Hepatocyte (in vitro differentiated cells): ENCODE measurements around the gene KCNQ4.

Experiments used
- CTCF ChIP-seq: fragments of 200-600 bp; sonication (generic); IDR thresholded peaks from 2 replicates; pipeline ENCODE4 v1.5.1; 2016; ENCODE audit warnings: antibody characterized with exemption, mild to moderate bottlenecking; ENCODE audit not compliant: poor library complexity
- EZH2 ChIP-seq: fragments of 200-600 bp; sonication (generic); IDR thresholded peaks from 2 replicates; pipeline ENCODE4 v1.6.1; 2016; ENCODE audit warnings: antibody characterized with exemption, mild to moderate bottlenecking, borderline replicate concordance
- EZH2phosphoT487 ChIP-seq: fragments of 200-600 bp; sonication (generic); IDR thresholded peaks from one replicate; pipeline ENCODE4 v1.6.1; 2018; ENCODE audit warnings: antibody characterized with exemption, mild to moderate bottlenecking, low read depth, moderate library complexity; ENCODE audit not compliant: unreplicated experiment, severe bottlenecking

GRCh38 chr1:40829631-40830245 lies 46.2 kb downstream of the KCNQ4 start:
- TF ChIP-seq CTCF (no peak), EZH2phosphoT487 (no peak), EZH2 (no peak)
